GM18505 (cell line): ENCODE data around the gene PGM3.
"Not testable (repeated sequence)": the region's sequence is repeated elsewhere in the genome, so short reads cannot be mapped to it uniquely, and the experiment has no call there.

Experiments used
- ATAC-seq: cut with Tn5 transposase; IDR thresholded peaks from one replicate; pipeline ENCODE4 v1.9.1; 2021; ENCODE audit not compliant: unreplicated experiment
- POLR2A ChIP-seq: IDR thresholded peaks from 4 replicates; pipeline ENCODE4 v1.6.1; 2011; ENCODE audit warnings: borderline replicate concordance; ENCODE audit not compliant: insufficient read depth, insufficient read length; ENCODE audit errors: extremely low read depth

Gene PGM3

GRCh38 chr6:83193747-83194566, 892 bp upstream of the PGM3 start:
- ATAC-seq, result peak; percentile 7
- TF ChIP-seq POLR2A, result no peak

DNA sequence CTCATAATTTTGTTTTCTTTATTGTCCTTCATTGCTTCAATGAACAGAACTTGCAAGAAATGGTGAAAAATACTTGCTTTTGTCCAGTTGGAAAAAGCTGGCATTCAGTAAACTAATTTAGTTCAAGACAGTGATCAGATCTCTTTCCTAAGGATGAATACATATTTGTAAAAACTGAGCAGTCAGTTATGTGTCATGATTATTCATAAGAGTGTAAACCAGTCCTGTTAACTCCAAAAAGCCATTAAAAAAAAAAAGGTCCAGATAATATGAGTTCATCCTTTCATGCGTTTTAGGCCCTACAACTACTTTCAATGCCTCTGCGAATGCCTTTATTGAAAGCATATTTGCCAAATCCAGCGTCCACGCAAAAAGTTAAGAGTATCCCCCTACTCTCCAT, 609 bp downstream of the PGM3 start:
- ATAC-seq, result no peak
- no peak for TF ChIP-seq POLR2A

GRCh38 chr6:83191974-83192373, 1.1 kb downstream of the PGM3 start:
- ATAC-seq, result not testable (repeated sequence)

DNA sequence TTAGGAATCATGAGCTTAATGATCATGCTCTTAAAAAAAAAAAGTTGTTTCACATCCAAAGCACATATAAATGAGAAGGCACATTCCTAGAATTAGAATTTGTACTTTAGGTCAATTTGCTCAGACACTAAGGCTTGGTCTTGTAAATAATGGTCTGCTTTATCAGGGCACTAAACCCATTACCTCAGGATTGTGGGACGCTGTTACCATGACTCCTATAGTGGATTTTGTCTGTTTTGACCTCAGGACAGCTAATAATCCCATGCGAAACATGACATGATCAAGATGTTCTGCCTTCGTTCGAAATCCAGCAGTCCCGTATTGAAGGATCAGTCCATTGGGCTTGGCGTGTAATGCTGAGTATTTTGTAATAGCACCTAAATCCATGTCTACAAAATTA, 2.4 kb downstream of the PGM3 start:
- no peak for ATAC-seq

DNA sequence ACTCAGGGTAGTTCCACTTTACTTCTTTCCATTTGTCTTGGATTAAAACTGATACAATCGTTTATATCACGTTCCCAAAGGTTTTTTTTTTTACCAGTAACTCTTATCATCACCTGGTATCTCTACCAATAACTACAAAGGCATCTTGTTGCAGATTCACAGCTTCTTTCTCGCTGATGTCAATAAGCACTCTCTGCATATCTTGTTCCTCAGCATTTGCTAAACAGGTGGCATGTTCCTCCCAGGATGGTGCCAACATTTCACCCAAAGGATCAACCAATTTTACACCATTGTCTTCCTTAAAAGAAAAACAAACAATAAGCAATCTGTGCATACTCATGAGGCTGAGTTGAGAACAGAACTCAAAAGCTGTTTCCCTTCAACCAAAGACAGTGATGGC, 4.6 kb downstream of the PGM3 start:
- ATAC-seq, result no peak

More for the DNA sequence above, 2.4 kb downstream of the PGM3 start:
- TF ChIP-seq POLR2A, result no peak

DNA sequence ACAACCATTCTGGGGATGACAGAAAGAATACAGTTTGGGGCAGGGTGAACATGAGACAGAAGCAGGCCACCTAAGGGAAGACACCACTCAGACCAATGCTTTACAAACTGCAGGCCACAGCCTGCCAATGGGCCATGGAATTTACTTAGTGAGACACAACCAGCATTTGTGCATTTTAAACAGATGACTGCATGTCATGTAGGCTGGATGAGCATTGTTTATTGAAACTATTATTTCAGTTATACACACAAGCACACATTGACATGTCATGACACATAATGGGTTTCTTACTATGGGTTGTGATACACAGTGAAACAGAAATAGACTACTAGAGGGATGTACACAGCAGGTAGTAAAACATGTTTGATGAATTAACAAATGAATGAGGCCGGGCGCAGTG, 8.0 kb downstream of the PGM3 start:
- TF ChIP-seq POLR2A, result no peak
- ATAC-seq, result no peak

More for the DNA sequence above, 4.6 kb downstream of the PGM3 start:
- no peak for TF ChIP-seq POLR2A

- ATAC-seq, result no peak
- no peak for TF ChIP-seq POLR2A
Measured at GRCh38 chr6:83183082-83183828, 9.8 kb downstream of the PGM3 start.

DNA sequence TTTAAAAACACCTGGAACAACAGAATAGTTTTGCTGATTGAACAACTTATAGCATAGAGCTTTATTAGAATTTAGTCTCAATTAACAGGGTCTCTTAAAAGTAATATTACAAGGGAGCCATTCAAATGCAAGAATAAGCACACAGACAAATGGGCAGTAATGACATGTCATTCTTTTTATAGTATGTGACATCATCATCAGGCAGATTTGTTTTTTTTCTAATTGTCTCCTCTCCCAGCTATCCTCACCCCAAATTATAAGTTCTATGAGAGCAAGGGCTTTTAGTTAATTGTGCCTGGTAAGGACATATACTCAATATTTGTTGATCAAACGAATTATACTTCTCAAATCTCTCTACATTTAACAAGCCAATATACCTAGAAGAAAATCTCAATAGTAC, 11.0 kb downstream of the PGM3 start:
- ATAC-seq, result no peak
- no peak for TF ChIP-seq POLR2A

DNA sequence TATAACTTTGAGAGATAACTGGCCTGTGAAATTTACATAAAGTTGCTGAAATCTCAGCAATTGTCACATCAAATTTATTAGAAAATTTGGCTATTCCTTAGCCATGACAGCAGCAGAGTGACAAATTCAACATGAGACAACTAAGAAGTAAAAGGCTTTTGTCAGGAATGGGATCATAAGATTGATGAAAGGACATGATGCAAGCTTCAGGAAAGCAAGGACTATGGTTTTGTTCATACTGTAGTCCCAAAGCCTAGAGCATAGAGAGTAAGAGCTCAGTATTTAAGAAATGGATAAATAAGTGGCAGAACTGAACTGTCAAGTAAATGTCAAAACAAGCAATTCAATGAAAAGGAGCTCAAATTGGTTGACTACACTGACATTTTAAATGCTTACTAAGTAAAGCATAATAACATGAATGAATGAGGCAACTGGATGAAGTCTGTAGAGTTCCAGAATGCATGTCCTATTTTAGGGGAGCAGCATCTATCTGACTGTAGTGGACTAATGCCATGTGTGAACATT, 12.6 kb downstream of the PGM3 start:
- no peak for TF ChIP-seq POLR2A
- no peak for ATAC-seq

GRCh38 chr6:83176246-83176645, 16.8 kb downstream of the PGM3 start:
- no peak for ATAC-seq
- TF ChIP-seq POLR2A, result no peak

DNA sequence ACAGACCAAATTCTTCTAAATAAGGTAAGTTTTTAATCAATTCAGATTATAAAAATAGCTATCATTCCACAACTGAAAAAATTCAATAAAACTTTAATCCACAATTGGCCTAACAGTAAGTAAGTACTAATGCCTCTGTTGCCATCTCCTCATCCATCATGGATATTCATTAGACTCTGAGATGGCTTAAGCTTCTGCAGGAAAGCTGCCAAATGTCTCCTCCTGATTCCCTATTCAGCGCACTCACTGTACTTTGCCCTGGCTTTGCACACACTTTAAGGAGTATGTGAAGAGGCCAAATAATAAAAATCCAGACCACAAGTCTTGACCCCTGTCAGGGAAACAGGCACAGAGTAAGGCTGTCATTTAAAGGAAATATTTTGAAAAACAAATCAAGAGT, 23.6 kb downstream of the PGM3 start:
- no peak for TF ChIP-seq POLR2A
- no peak for ATAC-seq

DNA sequence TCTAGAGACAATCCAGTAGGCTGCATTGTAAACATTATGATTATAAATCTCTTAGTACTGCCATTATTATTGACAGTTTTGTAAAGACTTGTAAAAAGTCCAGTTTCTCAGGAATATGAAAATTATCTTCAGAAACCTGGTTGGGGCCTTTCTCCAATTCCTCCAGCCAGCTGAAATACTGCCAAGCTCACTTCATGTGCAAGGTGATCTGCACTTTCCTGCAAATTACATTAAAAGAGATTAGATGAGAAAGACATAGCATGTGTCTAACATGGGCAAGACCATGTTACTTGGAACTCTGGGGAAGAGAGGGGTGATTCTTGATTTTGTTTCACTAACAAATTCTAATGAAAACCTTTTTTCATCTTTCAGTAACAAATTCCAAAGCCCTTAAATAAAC, 24.0 kb downstream of the PGM3 start:
- ATAC-seq, result no peak
- no peak for TF ChIP-seq POLR2A

DNA sequence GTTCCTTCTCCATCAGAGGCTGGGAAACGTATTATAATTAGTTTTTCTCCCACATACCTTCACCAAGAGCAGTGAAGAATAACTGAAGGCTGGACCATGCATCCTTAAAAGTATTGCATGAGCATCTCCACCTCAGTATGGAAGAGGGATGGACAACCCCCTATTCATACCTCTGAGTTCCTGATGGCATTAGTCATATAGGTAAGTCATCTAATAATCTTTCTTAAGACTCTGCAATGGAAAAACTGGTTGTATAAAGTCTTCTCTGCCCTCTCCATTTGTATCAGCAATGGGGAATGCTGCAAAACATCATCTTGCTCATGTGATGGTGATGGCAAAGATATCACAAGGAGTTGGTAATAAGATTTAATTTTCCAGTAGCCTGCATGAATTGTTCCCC, 24.5 kb downstream of the PGM3 start:
- no peak for ATAC-seq
- TF ChIP-seq POLR2A, result no peak

- no peak for TF ChIP-seq POLR2A
- no peak for ATAC-seq
Measured at GRCh38 chr6:83167726-83168278, 25.3 kb downstream of the PGM3 start.
